ENCODE results near the gene ORMDL1. TPM values are rescaled to one million over a fixed set of nuclear protein-coding genes. Genes with fewer than 3 reads are reported as not detected.

Gene ORMDL1
- polyA plus RNA-seq, 1 experiment: 92.8 TPM

DNA sequence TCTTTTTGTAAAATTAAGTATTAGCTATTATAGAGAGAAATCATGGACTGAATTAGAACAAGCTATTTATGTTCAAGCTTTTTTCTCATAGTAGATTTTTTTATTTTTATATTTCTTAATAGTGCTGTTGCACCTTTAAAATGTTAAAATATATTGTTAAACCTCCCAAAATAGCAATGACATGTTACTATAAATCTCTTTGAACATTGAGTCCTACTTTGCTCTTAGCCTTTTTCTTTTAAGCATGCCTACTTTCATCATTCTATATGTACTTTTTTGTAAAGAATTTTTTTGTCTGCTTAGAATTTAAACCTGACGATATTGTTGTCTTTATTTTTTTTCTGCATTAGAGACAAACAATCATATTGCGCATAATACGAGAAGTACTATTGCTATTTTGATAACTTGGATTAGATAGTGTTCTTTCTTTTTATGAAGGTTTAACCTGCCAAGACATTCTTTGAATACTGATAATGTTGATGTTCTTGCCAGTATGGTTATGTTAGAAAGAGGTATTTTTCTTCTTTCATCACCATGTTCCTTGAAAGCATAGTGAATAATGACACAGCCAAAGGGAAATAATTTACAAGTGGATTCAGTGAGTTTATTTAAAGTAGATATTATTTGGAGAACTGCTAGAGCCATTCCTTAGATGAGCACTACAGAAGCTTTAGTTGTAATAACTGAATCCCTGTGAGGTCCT lies 40.7 kb upstream of the ORMDL1 start:
- ChIA-PET POLR2A (no interaction called here), CTCF (no interaction called here)
- H3K4me3 ChIP-seq (ENCODE audit: low read depth, low read length): no peak overlapping the region
- peaks cover 5% of the 10 kb centered on the region; the same call in 1 of the 2 replicates for H3K9me3 ChIP-seq (ENCODE audit: control insufficient read depth, insufficient read depth, low read length)
- no peak for TF ChIP-seq CTCF (IDR thresholded peaks at IDR 0.05; ENCODE audit: low read depth, low read length)
- no peak for DNase-seq (ENCODE audit: low read depth, low spot score)
- no peaks in the 10 kb centered on the region for H3K27me3 ChIP-seq (ENCODE audit: control insufficient read depth, insufficient read depth, low read length)
- no peak overlapping the region for H3K27ac ChIP-seq (ENCODE audit: low read depth, low read length)

- Histone ChIP-seq H3K9me3 (ENCODE audit: control insufficient read depth, insufficient read depth, low read length) (peaks cover 5% of the 10 kb centered on the region; the same call in 1 of the 2 replicates), H3K27ac (ENCODE audit: low read depth, low read length) (peak overlapping the region; percentile 55), H3K4me3 (ENCODE audit: low read depth, low read length) (no peak overlapping the region), H3K27me3 (ENCODE audit: control insufficient read depth, insufficient read depth, low read length) (no peaks in the 10 kb centered on the region)
- peak; percentile 30 for DNase-seq (ENCODE audit: low read depth, low spot score)
- POLR2A ChIA-PET: no interaction called here
- CTCF ChIA-PET: no interaction called here
- no peak for TF ChIP-seq CTCF (IDR thresholded peaks at IDR 0.05; ENCODE audit: low read depth, low read length)
These were observed 38.0 kb upstream of the ORMDL1 start for GRCh38 chr2:189821953-189822748.

- Histone ChIP-seq H3K27me3 (ENCODE audit: control insufficient read depth, insufficient read depth, low read length) (no peaks in the 10 kb centered on the region), H3K4me3 (ENCODE audit: low read depth, low read length) (no peak overlapping the region), H3K27ac (ENCODE audit: low read depth, low read length) (no peak overlapping the region), H3K9me3 (ENCODE audit: control insufficient read depth, insufficient read depth, low read length) (peaks cover 5% of the 10 kb centered on the region; the same call in 1 of the 2 replicates)
- ChIA-PET POLR2A (no interaction called here), CTCF (interaction anchor here (0.9 to 1.0 kb wide), 2 partner anchors 17 to 204 kb away, joined by 3 to 4 read pairs; no protein-coding TSS in a partner anchor)
- no peak for DNase-seq (ENCODE audit: low read depth, low spot score)
- no peak for TF ChIP-seq CTCF (IDR thresholded peaks at IDR 0.05; ENCODE audit: low read depth, low read length)
These were observed 35.2 kb upstream of the ORMDL1 start for GRCh38 chr2:189819297-189819704.

DNA sequence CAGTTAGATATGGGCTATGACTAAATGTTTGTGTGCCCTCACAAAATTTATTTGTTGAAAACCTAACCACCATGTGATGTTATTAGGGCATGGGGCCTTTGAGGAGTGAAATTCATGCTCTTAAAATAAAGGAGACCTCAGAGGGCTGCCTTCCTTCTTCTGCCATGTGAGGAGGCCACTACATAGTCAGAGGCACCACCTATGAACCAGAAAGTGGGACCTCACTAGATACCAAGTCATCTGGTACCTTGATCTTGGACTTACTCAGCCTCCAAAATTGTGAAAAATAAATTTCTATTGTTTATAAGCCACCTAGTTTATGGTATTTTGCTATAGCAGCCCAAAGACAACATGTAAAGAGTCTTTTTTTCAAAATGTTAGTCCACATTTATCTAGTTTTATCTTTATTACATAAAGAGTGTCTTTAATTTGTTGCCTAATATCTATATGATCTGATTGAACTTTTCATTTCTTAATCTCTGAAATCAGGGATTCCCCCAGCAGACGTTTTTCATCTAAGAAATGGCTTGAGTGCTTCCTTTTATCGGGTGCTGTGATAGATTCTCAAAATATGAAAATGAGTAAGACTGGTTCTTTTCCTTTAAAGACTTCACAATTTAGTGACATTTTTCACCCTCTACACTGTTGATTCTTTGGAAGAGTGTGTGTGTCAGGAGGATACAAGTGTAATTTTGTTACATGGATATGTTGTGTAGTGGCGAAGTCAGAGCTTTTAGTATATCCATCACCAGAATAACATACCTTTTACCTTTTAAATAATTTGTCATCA lies 34.3 kb upstream of the ORMDL1 start:
- Histone ChIP-seq H3K27me3 (ENCODE audit: control insufficient read depth, insufficient read depth, low read length) (no peaks in the 10 kb centered on the region), H3K9me3 (ENCODE audit: control insufficient read depth, insufficient read depth, low read length) (peaks cover 5% of the 10 kb centered on the region; the same call in 1 of the 2 replicates), H3K27ac (ENCODE audit: low read depth, low read length) (no peak overlapping the region), H3K4me3 (ENCODE audit: low read depth, low read length) (no peak overlapping the region)
- no peak for DNase-seq (ENCODE audit: low read depth, low spot score)
- ChIA-PET CTCF (no interaction called here), POLR2A (no interaction called here)
- TF ChIP-seq CTCF (IDR thresholded peaks at IDR 0.05; ENCODE audit: low read depth, low read length): no peak

All from AG04450 (cell line).